Measurements from ENCODE around the gene FAM193A.
"Not testable (repeated sequence)": the region's sequence is repeated elsewhere in the genome, so short reads cannot be mapped to it uniquely, and the experiment has no call there.

Gene FAM193A

GRCh38 chr4:2617955-2618354 lies 81.5 kb downstream of the FAM193A start:
- no peak for DNase-seq

GRCh38 chr4:2618729-2619128 lies 82.3 kb downstream of the FAM193A start:
- DNase-seq: not testable (repeated sequence)

GRCh38 chr4:2619459-2619858 lies 83.0 kb downstream of the FAM193A start:
- DNase-seq: no peak

GRCh38 chr4:2621419-2621818 lies 85.0 kb downstream of the FAM193A start:
- DNase-seq: no peak

- no peak for DNase-seq
Observed at GRCh38 chr4:2623442-2623841, 87.0 kb downstream of the FAM193A start.

- DNase-seq: no peak
Observed at GRCh38 chr4:2624782-2625530, 88.5 kb downstream of the FAM193A start.

GRCh38 chr4:2626231-2626630 lies 89.8 kb downstream of the FAM193A start:
- DNase-seq: no peak

- DNase-seq: no peak
Observed at GRCh38 chr4:2630556-2631273, 94.3 kb downstream of the FAM193A start.

- no peak for DNase-seq
Observed at GRCh38 chr4:2634014-2634413, 97.6 kb downstream of the FAM193A start.

GRCh38 chr4:2636331-2636730 lies 99.9 kb downstream of the FAM193A start:
- no peak for DNase-seq

- not testable (repeated sequence) for DNase-seq
Observed at GRCh38 chr4:2636994-2637393, 100.5 kb downstream of the FAM193A start.

- no peak for DNase-seq
Observed at GRCh38 chr4:2637956-2638552, 101.6 kb downstream of the FAM193A start.

GRCh38 chr4:2638730-2639129 lies 102.3 kb downstream of the FAM193A start:
- DNase-seq: no peak

- DNase-seq: no peak
Observed at GRCh38 chr4:2642968-2643367, 106.5 kb downstream of the FAM193A start.

GRCh38 chr4:2643555-2643954 lies 107.1 kb downstream of the FAM193A start:
- no peak for DNase-seq

- no peak for DNase-seq
Observed at GRCh38 chr4:2646396-2647149, 110.1 kb downstream of the FAM193A start.

- DNase-seq: no peak
Observed at GRCh38 chr4:2647403-2648158, 111.1 kb downstream of the FAM193A start.

- no peak for DNase-seq
Observed at GRCh38 chr4:2648159-2648814, 111.8 kb downstream of the FAM193A start.

GRCh38 chr4:2649604-2650114 lies 113.2 kb downstream of the FAM193A start:
- no peak for DNase-seq

GRCh38 chr4:2650276-2650675 lies 113.8 kb downstream of the FAM193A start:
- no peak for DNase-seq

GRCh38 chr4:2651546-2651945 lies 115.1 kb downstream of the FAM193A start:
- no peak for DNase-seq

GRCh38 chr4:2651998-2652397 lies 115.6 kb downstream of the FAM193A start:
- no peak for DNase-seq
